HG03342 (cell line): ENCODE measurements around the gene ATAT1.
A peak's percentile ranks its signal among the peaks of the same experiment; 100 is the strongest.
"Not testable (repeated sequence)": the region's sequence is repeated elsewhere in the genome, so short reads cannot be mapped to it uniquely, and the experiment has no call there.

Experiments used
- ATAC-seq: cut with Tn5 transposase; IDR thresholded peaks from one replicate; pipeline ENCODE4 v1.9.1; 2021; ENCODE audit warnings: mild to moderate bottlenecking, moderate library complexity; ENCODE audit not compliant: unreplicated experiment

ATAT1 gene

GRCh38 chr6:30647242-30648116, 20.8 kb downstream of the ATAT1 start:
- peak; percentile 62 for ATAC-seq

DNA sequence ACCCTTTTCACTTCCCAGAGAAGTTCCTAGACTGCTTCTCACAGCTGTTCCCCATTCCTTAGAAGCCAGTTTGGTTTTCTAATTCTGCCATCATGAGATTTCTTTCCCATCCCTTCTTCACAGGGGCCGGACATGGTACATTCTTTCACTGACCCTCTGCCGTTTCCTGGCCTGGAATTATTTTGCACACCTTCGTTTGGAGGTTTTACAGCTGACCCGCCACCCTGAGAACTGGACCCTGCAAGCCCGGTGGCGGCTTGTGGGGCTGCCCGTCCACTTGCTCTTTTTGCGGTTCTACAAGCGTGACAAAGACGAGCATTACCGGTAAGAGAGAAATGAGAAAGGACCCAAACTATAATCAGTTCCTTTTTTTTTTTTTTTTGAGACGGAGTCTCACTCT, 24.5 kb downstream of the ATAT1 start:
- no peak for ATAC-seq

- ATAC-seq, result no peak
These were observed 28.4 kb downstream of the ATAT1 start for GRCh38 chr6:30654798-30655742.

GRCh38 chr6:30655743-30656094, 29.0 kb downstream of the ATAT1 start:
- ATAC-seq, result no peak

DNA sequence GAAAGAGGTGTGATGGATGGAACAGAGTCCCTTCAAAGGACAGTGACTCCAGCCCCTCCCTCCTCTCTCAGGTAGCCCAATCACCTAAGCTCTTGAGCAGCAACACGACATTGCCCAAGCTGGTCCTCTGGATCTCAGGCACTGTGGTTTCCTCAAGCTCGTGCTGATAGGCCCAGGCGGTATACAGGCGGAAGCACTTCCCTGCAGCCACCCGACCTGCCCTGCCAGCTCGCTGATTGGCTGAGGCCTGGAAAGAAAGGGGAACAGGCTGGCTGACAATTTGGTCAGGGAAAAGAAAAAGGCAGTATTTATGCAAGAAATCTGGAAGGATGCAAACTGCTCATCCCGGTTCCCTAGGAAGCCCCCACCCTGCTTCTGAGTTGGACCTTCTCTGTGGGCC, 29.8 kb downstream of the ATAT1 start:
- ATAC-seq, result no peak

GRCh38 chr6:30657454-30657853, 30.8 kb downstream of the ATAT1 start:
- ATAC-seq, result no peak

- not testable (repeated sequence) for ATAC-seq
These were observed 31.2 kb downstream of the ATAT1 start for GRCh38 chr6:30657922-30658321.

DNA sequence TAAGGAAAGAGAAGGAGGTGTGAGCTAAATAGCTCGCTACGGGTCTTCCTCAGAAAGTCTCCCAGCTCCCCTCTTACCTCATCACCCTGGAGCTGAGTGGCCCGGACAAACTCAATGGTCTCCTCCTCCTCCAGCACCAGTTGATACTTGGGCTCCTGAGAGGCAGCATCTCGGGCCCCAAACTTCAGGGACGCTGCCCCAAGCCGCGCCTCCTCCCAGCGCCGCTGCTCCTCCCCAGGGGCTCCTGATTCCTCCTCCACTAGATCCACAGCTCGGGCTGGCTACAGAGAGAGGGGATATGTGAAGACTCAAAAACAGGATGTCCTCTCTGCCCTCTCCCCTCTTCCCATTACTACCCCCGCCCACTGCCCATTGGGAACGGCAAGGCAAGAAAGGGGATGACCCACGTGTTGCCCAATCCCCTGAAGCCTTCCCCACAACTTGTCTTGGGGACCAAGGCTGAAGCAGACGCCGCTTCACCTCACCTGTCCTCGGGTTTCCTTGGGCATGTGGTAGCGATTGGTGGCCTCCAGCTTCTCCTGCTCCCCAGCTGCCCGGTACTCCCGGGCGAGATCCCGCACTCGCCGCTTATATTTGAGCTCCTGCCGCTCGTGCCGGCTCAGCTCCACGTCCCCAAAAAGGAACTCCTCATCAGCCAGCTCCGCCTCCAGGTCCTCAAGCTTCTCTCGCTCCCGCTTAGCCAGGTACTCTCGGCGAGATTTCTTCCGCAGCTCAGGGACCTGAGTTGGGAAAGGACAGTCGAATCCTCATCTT, 38.5 kb downstream of the ATAT1 start:
- no peak for ATAC-seq

- ATAC-seq, result not testable (repeated sequence)
These were observed 39.6 kb downstream of the ATAT1 start for GRCh38 chr6:30666300-30666699.

GRCh38 chr6:30670760-30671527, 44.3 kb downstream of the ATAT1 start:
- no peak for ATAC-seq

DNA sequence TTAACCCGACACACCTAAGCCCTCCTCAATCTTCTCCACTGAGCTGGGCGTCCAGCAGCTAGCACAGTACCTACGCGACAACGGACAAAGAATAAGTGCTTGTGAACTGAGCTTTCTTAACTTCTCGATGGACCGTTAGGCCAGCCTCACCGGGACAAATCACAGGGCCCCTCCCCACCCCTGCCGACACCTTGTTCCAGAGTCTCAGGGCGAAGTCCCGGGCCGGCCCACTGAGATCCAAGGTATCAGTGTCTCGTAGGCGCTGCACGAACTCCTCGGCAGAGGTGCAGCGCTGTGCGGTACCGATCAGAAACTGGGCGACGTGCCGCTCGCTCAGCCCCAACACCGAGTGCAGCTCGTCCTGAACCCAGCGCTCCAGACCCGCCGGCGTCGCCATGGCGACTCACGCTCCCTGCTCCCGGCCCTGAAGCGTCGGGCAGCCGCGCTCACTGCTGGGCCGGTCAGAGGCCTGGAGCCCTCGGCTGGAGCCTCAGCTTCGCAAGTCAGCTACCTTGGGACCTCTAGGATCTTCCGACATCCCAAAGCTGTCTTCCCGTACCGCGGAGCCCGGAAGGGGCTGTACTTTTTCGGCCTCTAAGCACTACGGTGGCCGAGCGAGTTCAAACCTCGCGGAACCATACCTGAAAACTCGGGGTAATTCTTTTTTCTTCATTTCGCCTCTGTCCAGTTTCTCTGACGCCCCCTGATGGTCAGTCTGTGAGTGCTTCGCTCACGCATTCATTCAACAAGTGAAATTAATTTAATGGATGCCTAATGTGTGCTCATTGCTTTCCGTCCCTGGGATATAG, 46.0 kb downstream of the ATAT1 start, which contains the start of gene DHX16:
DHX16 (minus strand) TSS at position 562 of the 809 bp plus-strand sequence; CDS start at position 397, 165 bp downstream.
- ATAC-seq, result peak; percentile 60

DNA sequence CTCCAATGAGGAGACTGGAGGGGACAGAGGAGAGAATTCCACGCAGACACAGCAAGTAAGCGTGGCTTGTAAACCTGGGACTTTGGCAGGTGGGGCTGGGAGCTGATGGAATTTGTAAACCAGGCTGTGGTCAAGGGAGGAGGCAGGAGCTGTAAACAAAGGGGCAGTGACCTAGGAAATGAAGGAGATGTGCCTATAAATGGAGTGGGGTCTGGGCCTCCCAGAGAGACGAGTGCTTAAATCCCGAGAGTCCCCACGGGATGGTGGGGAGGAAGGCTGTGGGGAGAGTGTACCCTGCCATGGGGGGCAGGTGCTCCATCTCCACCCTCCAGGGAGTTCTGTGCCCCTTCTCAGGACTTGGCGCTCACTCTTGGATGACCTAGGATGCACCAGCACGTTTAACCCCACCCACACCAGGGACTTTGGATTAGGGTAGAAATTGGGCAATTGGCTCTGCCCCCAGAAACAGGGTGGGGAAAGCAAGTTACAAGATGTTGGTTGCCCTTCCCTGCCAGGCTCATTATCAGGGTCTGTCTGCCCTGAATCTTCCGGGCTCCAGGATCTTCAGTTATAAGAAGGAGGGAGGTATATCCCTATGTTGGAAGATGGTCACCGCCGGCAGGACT, 50.1 kb downstream of the ATAT1 start:
- ATAC-seq, result no peak

GRCh38 chr6:30678964-30679726, 52.5 kb downstream of the ATAT1 start:
- ATAC-seq, result no peak

GRCh38 chr6:30679765-30680535, 53.3 kb downstream of the ATAT1 start:
- ATAC-seq, result no peak

DNA sequence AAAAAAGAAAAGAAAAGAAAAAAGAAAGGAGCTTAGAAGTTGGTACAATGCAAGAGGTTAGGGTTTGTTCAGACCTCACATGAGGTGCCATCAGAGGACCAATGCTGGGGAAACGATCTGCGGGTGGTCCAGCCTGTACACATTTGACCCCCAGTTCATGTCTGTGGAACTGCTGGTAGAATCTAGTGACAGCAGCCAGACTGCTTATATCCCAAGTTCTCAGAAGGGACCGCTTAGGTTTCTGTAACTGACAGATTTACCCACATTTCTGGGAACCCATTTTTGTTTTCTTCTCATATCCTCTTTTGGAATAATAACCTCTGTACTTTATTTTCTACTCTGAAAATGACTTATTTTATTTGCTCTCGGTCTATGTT, 55.1 kb downstream of the ATAT1 start:
- ATAC-seq, result no peak

DNA sequence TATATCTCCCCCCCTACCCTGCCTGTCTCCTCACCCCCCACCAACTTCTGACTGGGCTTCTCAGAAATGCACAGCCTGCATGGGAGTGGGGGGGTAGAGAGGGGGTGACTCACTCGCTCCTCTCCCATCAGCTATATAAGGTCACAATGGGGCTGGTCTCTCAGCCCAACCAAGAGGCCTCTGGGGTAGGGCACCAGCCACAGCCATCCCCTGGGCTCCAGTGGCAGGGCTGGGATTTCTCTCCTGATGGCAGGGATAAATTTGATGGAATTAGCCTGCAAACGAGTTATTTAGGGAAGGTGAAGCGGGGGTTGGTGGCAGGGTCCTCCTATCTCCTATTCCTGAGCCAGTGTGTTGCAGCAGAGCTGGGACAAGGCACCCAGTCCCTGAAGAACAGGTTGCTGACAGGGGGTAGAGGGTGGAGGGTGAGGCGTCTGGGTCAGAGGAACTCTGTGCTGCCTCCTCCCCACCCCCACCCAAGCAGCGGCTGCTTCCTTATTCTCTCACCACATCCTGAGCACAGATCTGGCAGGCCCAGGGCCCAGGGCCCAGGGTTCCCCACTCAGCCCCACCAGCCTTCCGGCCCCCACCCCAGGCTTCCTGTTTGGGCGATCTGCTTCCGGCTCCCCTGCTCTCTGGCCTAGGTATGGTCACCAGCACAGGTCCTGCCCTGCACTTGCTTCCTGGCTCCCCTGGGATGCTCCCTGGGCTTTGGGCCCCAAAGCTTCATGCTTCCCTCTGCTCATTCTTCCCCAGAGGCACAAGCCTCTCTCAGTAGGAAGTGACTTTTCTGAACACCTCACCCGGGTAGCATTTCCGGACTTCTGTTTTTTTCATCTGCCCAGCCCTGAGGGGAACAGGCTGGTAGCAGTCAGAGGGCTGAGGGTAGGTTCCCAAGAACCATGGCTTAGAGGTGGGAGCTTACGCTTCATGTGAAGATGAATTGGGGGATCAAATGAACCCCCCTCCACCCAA, 55.8 kb downstream of the ATAT1 start:
- peak; percentile 32 for ATAC-seq
